GM23338 (cell line): ENCODE results near the gene RAD23B.

Experiments
- CREB1 ChIP-seq: fragments of 250-450 bp; sonication (Bioruptor Pico); IDR thresholded peaks from 2 replicates; pipeline ENCODE4 v1.5.0; 2020; ENCODE audit warnings: low read depth, mild to moderate bottlenecking, moderate library complexity
- EZH2 ChIP-seq: fragments of 200-600 bp; sonication (generic); IDR thresholded peaks from one replicate; pipeline ENCODE4 v1.8.0; 2017; ENCODE audit warnings: antibody characterized with exemption, mild to moderate bottlenecking, low read depth; ENCODE audit not compliant: unreplicated experiment
- EZH2phosphoT487 ChIP-seq: fragments of 200-600 bp; sonication (generic); IDR thresholded peaks from one replicate; pipeline ENCODE4 v1.8.1; 2018; ENCODE audit warnings: antibody characterized with exemption; ENCODE audit not compliant: unreplicated experiment
- JUNB ChIP-seq: IDR thresholded peaks from one replicate; pipeline ENCODE4 v1.6.1; 2016; ENCODE audit warnings: antibody characterized with exemption; ENCODE audit not compliant: unreplicated experiment
- NANOG ChIP-seq: IDR thresholded peaks from 2 replicates; pipeline ENCODE4 v1.6.1; 2016; ENCODE audit warnings: antibody characterized with exemption, borderline replicate concordance
- POLR2AphosphoS5 ChIP-seq: IDR thresholded peaks from 2 replicates; pipeline ENCODE4 v1.6.1; 2016; ENCODE audit warnings: antibody characterized with exemption, low read depth
- ZNF114 ChIP-seq: fragments of 250-450 bp; sonication (Bioruptor Pico); IDR thresholded peaks from 2 replicates; pipeline ENCODE4 v1.5.0; 2020; ENCODE audit warnings: mild to moderate bottlenecking, moderate library complexity
- ZNF331 ChIP-seq: fragments of 250-450 bp; sonication (Bioruptor Pico); IDR thresholded peaks from 2 replicates; pipeline ENCODE4 v1.5.0; 2020; ENCODE audit warnings: low read depth, mild to moderate bottlenecking, moderate library complexity
- TF ChIP-seq, protein P1 (sequence below): fragments of 250-450 bp; sonication (Bioruptor Pico); IDR thresholded peaks from 2 replicates; pipeline ENCODE4 v1.5.0; 2020; ENCODE audit warnings: mild to moderate bottlenecking, moderate library complexity
- TF ChIP-seq, protein P2 (sequence below), 2 experiments: fragments of 200-600 bp in 1 of 2; sonication (generic) in 1 of 2; conservative IDR thresholded peaks; 2 replicates each; pipeline versions ENCODE4 v1.5.1 to v1.6.1; 2016 to 2017; ENCODE audit warnings: antibody characterized with exemption in 2 of 2, low read depth in 2 of 2, mild to moderate bottlenecking in 2 of 2, moderate library complexity in 1 of 2
- TF ChIP-seq, protein P3 (sequence below): IDR thresholded peaks from 2 replicates; pipeline ENCODE4 v1.6.1; 2016; ENCODE audit warnings: antibody characterized with exemption
- TF ChIP-seq, protein P4 (sequence below): IDR thresholded peaks from one replicate; pipeline ENCODE4 v1.6.1; 2018; ENCODE audit warnings: antibody characterized with exemption; ENCODE audit not compliant: unreplicated experiment

- TF ChIP-seq, protein P1, sequence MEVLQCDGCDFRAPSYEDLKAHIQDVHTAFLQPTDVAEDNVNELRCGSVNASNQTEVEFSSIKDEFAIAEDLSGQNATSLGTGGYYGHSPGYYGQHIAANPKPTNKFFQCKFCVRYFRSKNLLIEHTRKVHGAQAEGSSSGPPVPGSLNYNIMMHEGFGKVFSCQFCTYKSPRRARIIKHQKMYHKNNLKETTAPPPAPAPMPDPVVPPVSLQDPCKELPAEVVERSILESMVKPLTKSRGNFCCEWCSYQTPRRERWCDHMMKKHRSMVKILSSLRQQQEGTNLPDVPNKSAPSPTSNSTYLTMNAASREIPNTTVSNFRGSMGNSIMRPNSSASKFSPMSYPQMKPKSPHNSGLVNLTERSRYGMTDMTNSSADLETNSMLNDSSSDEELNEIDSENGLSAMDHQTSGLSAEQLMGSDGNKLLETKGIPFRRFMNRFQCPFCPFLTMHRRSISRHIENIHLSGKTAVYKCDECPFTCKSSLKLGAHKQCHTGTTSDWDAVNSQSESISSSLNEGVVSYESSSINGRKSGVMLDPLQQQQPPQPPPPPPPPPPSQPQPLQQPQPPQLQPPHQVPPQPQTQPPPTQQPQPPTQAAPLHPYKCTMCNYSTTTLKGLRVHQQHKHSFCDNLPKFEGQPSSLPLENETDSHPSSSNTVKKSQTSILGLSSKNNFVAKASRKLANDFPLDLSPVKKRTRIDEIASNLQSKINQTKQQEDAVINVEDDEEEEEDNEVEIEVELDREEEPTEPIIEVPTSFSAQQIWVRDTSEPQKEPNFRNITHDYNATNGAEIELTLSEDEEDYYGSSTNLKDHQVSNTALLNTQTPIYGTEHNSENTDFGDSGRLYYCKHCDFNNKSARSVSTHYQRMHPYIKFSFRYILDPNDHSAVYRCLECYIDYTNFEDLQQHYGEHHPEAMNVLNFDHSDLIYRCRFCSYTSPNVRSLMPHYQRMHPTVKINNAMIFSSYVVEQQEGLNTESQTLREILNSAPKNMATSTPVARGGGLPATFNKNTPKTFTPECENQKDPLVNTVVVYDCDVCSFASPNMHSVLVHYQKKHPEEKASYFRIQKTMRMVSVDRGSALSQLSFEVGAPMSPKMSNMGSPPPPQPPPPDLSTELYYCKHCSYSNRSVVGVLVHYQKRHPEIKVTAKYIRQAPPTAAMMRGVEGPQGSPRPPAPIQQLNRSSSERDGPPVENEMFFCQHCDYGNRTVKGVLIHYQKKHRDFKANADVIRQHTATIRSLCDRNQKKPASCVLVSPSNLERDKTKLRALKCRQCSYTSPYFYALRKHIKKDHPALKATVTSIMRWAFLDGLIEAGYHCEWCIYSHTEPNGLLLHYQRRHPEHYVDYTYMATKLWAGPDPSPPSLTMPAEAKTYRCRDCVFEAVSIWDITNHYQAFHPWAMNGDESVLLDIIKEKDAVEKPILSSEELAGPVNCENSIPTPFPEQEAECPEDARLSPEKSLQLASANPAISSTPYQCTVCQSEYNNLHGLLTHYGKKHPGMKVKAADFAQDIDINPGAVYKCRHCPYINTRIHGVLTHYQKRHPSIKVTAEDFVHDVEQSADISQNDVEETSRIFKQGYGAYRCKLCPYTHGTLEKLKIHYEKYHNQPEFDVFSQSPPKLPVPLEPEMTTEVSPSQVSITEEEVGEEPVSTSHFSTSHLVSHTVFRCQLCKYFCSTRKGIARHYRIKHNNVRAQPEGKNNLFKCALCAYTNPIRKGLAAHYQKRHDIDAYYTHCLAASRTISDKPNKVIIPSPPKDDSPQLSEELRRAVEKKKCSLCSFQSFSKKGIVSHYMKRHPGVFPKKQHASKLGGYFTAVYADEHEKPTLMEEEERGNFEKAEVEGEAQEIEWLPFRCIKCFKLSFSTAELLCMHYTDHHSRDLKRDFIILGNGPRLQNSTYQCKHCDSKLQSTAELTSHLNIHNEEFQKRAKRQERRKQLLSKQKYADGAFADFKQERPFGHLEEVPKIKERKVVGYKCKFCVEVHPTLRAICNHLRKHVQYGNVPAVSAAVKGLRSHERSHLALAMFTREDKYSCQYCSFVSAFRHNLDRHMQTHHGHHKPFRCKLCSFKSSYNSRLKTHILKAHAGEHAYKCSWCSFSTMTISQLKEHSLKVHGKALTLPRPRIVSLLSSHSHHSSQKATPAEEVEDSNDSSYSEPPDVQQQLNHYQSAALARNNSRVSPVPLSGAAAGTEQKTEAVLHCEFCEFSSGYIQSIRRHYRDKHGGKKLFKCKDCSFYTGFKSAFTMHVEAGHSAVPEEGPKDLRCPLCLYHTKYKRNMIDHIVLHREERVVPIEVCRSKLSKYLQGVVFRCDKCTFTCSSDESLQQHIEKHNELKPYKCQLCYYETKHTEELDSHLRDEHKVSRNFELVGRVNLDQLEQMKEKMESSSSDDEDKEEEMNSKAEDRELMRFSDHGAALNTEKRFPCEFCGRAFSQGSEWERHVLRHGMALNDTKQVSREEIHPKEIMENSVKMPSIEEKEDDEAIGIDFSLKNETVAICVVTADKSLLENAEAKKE (CRISPR knock-in tag): no peak
- TF ChIP-seq, protein P2, sequence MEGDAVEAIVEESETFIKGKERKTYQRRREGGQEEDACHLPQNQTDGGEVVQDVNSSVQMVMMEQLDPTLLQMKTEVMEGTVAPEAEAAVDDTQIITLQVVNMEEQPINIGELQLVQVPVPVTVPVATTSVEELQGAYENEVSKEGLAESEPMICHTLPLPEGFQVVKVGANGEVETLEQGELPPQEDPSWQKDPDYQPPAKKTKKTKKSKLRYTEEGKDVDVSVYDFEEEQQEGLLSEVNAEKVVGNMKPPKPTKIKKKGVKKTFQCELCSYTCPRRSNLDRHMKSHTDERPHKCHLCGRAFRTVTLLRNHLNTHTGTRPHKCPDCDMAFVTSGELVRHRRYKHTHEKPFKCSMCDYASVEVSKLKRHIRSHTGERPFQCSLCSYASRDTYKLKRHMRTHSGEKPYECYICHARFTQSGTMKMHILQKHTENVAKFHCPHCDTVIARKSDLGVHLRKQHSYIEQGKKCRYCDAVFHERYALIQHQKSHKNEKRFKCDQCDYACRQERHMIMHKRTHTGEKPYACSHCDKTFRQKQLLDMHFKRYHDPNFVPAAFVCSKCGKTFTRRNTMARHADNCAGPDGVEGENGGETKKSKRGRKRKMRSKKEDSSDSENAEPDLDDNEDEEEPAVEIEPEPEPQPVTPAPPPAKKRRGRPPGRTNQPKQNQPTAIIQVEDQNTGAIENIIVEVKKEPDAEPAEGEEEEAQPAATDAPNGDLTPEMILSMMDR (conservative IDR thresholded peaks at IDR 0.05; ENCODE audit: low read depth in 2 of 2): no peak
- no peak for TF ChIP-seq POLR2AphosphoS5
- TF ChIP-seq EZH2: no peak
- no peak for TF ChIP-seq ZNF114 (CRISPR knock-in tag)
- TF ChIP-seq, protein P3, sequence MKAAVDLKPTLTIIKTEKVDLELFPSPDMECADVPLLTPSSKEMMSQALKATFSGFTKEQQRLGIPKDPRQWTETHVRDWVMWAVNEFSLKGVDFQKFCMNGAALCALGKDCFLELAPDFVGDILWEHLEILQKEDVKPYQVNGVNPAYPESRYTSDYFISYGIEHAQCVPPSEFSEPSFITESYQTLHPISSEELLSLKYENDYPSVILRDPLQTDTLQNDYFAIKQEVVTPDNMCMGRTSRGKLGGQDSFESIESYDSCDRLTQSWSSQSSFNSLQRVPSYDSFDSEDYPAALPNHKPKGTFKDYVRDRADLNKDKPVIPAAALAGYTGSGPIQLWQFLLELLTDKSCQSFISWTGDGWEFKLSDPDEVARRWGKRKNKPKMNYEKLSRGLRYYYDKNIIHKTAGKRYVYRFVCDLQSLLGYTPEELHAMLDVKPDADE: no peak
- TF ChIP-seq, protein P4, sequence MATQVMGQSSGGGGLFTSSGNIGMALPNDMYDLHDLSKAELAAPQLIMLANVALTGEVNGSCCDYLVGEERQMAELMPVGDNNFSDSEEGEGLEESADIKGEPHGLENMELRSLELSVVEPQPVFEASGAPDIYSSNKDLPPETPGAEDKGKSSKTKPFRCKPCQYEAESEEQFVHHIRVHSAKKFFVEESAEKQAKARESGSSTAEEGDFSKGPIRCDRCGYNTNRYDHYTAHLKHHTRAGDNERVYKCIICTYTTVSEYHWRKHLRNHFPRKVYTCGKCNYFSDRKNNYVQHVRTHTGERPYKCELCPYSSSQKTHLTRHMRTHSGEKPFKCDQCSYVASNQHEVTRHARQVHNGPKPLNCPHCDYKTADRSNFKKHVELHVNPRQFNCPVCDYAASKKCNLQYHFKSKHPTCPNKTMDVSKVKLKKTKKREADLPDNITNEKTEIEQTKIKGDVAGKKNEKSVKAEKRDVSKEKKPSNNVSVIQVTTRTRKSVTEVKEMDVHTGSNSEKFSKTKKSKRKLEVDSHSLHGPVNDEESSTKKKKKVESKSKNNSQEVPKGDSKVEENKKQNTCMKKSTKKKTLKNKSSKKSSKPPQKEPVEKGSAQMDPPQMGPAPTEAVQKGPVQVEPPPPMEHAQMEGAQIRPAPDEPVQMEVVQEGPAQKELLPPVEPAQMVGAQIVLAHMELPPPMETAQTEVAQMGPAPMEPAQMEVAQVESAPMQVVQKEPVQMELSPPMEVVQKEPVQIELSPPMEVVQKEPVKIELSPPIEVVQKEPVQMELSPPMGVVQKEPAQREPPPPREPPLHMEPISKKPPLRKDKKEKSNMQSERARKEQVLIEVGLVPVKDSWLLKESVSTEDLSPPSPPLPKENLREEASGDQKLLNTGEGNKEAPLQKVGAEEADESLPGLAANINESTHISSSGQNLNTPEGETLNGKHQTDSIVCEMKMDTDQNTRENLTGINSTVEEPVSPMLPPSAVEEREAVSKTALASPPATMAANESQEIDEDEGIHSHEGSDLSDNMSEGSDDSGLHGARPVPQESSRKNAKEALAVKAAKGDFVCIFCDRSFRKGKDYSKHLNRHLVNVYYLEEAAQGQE: no peak
- TF ChIP-seq EZH2phosphoT487: no peak
- no peak for TF ChIP-seq NANOG
- no peak for TF ChIP-seq JUNB
- TF ChIP-seq CREB1 (CRISPR knock-in tag): no peak
- no peak for TF ChIP-seq ZNF331 (CRISPR knock-in tag)
These were observed 33.9 kb upstream of the RAD23B start for GRCh38 chr9:107249131-107249533.
